WTC11 (cell line): ENCODE results near the gene TEX101. TPM values are rescaled to one million over a fixed set of nuclear protein-coding genes. Genes with fewer than 3 reads are reported as not detected.

Source experiments
- ATAC-seq: fragments of 200-7000 bp; cut with Tn5 transposase; 2 replicates; pipeline ENCODE4 v1.10.0; 2021; ENCODE audit warnings: mild to moderate bottlenecking, moderate library complexity
- CTCF ChIA-PET: fragments of 300-600 bp; sonication (Branson Sonifier 250); formaldehyde crosslinking; loops from one replicate; lab custom pipeline; 2021; ENCODE audit warnings: antibody characterized with exemption; lab: Charles Lee
- POLR2A ChIA-PET: fragments of 350-600 bp; sonication (Branson Sonifier 250); formaldehyde crosslinking; loops from one replicate; lab custom pipeline; 2021; ENCODE audit warnings: antibody characterized with exemption; lab: Charles Lee
- DNase-seq: peaks from one replicate; pipeline ENCODE4 v3.0.0; 2021; ENCODE audit warnings: low spot score
- H3K27ac Mint-ChIP-seq: 2 replicates; pipeline ENCODE4 v1.8.0; 2021; ENCODE audit warnings: mixed read lengths
- H3K27me3 Mint-ChIP-seq: 2 replicates; pipeline ENCODE4 v1.8.0; 2021; ENCODE audit warnings: low read depth, mild to moderate bottlenecking, moderate library complexity, mixed read lengths
- H3K36me3 Mint-ChIP-seq: 2 replicates; pipeline ENCODE4 v1.8.0; 2021; ENCODE audit warnings: mixed read lengths
- H3K4me1 Mint-ChIP-seq: 2 replicates; pipeline ENCODE4 v1.8.0; 2022; ENCODE audit warnings: mixed read lengths
- H3K4me3 Mint-ChIP-seq: 2 replicates; pipeline ENCODE4 v1.8.0; 2021; ENCODE audit warnings: mild to moderate bottlenecking, moderate library complexity, mixed read lengths
- H3K9me3 Mint-ChIP-seq: 2 replicates; pipeline ENCODE4 v1.8.0; 2021; ENCODE audit warnings: mixed read lengths
- CREB1 ChIP-seq: sonication (generic); formaldehyde crosslinking; IDR thresholded peaks from 2 replicates; pipeline ENCODE4 v1.8.0; 2023; ENCODE audit warnings: mild to moderate bottlenecking, missing genetic modification reagents
- E2F1 ChIP-seq: sonication (generic); formaldehyde crosslinking; IDR thresholded peaks from 2 replicates; pipeline ENCODE4 v1.8.0; 2022; ENCODE audit warnings: mild to moderate bottlenecking, missing genetic modification reagents
- IRF2 ChIP-seq: sonication (generic); formaldehyde crosslinking; IDR thresholded peaks from 2 replicates; pipeline ENCODE4 v1.8.0; 2022; ENCODE audit warnings: low read depth, missing genetic modification reagents, borderline replicate concordance
- KAT7 ChIP-seq: sonication (generic); formaldehyde crosslinking; IDR thresholded peaks from 2 replicates; pipeline ENCODE4 v1.8.1; 2023; ENCODE audit warnings: missing genetic modification reagents, mild to moderate bottlenecking, borderline replicate concordance
- MAX ChIP-seq: sonication (generic); formaldehyde crosslinking; IDR thresholded peaks from 2 replicates; pipeline ENCODE4 v1.8.0; 2022; ENCODE audit warnings: mild to moderate bottlenecking, missing genetic modification reagents
- MXD4 ChIP-seq: fragments of 250-450 bp; sonication (Bioruptor Pico); IDR thresholded peaks from 2 replicates; pipeline ENCODE4 v1.8.0; 2021; ENCODE audit warnings: mild to moderate bottlenecking, moderate library complexity, borderline replicate concordance
- NR2C2 ChIP-seq: sonication (generic); formaldehyde crosslinking; IDR thresholded peaks from 2 replicates; pipeline ENCODE4 v1.8.0; 2022; ENCODE audit warnings: mild to moderate bottlenecking, missing genetic modification reagents
- NR3C1 ChIP-seq: sonication (generic); formaldehyde crosslinking; conservative IDR thresholded peaks from 2 replicates; pipeline ENCODE4 v1.8.1; 2023; ENCODE audit warnings: low read depth, mild to moderate bottlenecking, missing genetic modification reagents
- ZMAT4 ChIP-seq: fragments of 250-450 bp; sonication (Bioruptor Pico); IDR thresholded peaks from 2 replicates; pipeline ENCODE4 v1.9.0; 2021; ENCODE audit warnings: mild to moderate bottlenecking
- ZNF317 ChIP-seq: sonication (generic); formaldehyde crosslinking; IDR thresholded peaks from 2 replicates; pipeline ENCODE4 v1.8.1; 2023; ENCODE audit warnings: low read depth, mild to moderate bottlenecking, moderate library complexity, missing genetic modification reagents, borderline replicate concordance
- ZNF425 ChIP-seq: fragments of 250-450 bp; sonication (Bioruptor Pico); conservative IDR thresholded peaks from 2 replicates; pipeline ENCODE4 v1.9.0; 2021; ENCODE audit warnings: mild to moderate bottlenecking
- ZNF512 ChIP-seq: sonication (generic); formaldehyde crosslinking; IDR thresholded peaks from 2 replicates; pipeline ENCODE4 v1.8.1; 2022; ENCODE audit warnings: missing genetic modification reagents, borderline replicate concordance
- ZNF532 ChIP-seq: fragments of 250-450 bp; sonication (Bioruptor Pico); IDR thresholded peaks from 2 replicates; pipeline ENCODE4 v1.9.0; 2021; ENCODE audit warnings: mild to moderate bottlenecking, borderline replicate concordance
- total RNA-seq: library from RNA; stranded (reverse); gene quantifications from 3 replicates; pipeline ENCODE4 v1.2.3, GENCODE V29; 2021

The TEX101 gene
- total RNA-seq, 1 experiment from 2014 or later, result not detected

GRCh38 chr19:43467730-43468129 is 53.0 kb downstream of the TEX101 start:
- ATAC-seq, result no peak
- peaks cover 52% of the 10 kb centered on the region for H3K27me3 Mint-ChIP-seq
- TF ChIP-seq CREB1 (CRISPR knock-in tag) (no peak), IRF2 (CRISPR knock-in tag) (no peak), MXD4 (no peak), ZNF532 (CRISPR knock-in tag) (no peak), E2F1 (no peak), MAX (no peak), NR2C2 (CRISPR knock-in tag) (no peak), KAT7 (CRISPR knock-in tag) (no peak), NR3C1 (no peak), ZNF425 (CRISPR knock-in tag) (no peak), ZNF317 (CRISPR knock-in tag) (no peak), ZNF512 (no peak), ZMAT4 (no peak)
- no peaks in the 10 kb centered on the region for H3K9me3 Mint-ChIP-seq
- POLR2A ChIA-PET, result no interaction called here
- H3K27ac Mint-ChIP-seq, result no peak overlapping the region
- no peak for DNase-seq
- no peaks in the 10 kb centered on the region for H3K36me3 Mint-ChIP-seq
- H3K4me1 Mint-ChIP-seq, result peaks cover 7% of the 10 kb centered on the region
- H3K4me3 Mint-ChIP-seq, result no peak overlapping the region
- CTCF ChIA-PET, result interaction anchor here (1.0 to 1.1 kb wide), 2 partner anchors 21 to 87 kb away, joined by 3 to 4 read pairs; no protein-coding TSS in a partner anchor

Other genes with a start within 250 kb of the TEX101 start
- gene PSG5, start 228.4 kb upstream of the TEX101 start, total RNA-seq, result not detected in 3 replicates
- not detected in 3 replicates for gene PSG4, start 209.3 kb upstream of the TEX101 start, total RNA-seq
- gene PSG9, start 145.4 kb upstream of the TEX101 start, total RNA-seq, result not detected in 3 replicates
- 2.0 to 4.5 TPM (median 2.0 TPM) in 3 replicates for gene CD177, start 61.2 kb upstream of the TEX101 start, total RNA-seq
- 2.7 to 3.8 TPM (median 3.1 TPM) in 3 replicates for gene LYPD3, start 50.7 kb downstream of the TEX101 start, total RNA-seq
- 14.6 to 15.6 TPM (median 14.8 TPM) in 3 replicates for gene PHLDB3, start 89.9 kb downstream of the TEX101 start, total RNA-seq
- 19.0 to 23.5 TPM (median 21.2 TPM) in 3 replicates for gene ETHE1, start 112.3 kb downstream of the TEX101 start, total RNA-seq
- 0.13 to 0.25 TPM in 2 of 3 replicates, not detected in the other for gene ZNF575, start 118.3 kb downstream of the TEX101 start, total RNA-seq
- gene XRCC1, start 160.6 kb downstream of the TEX101 start, total RNA-seq, result 46.5 to 50.8 TPM (median 48.3 TPM) in 3 replicates
- gene PINLYP, start 160.9 kb downstream of the TEX101 start, total RNA-seq, result 6.4 to 11.3 TPM (median 10.6 TPM) in 3 replicates
- gene IRGQ, start 181.2 kb downstream of the TEX101 start, total RNA-seq, result 33.6 to 38.1 TPM (median 35.5 TPM) in 3 replicates
- gene ZNF576, start 181.7 kb downstream of the TEX101 start, total RNA-seq, result 15.9 to 18.5 TPM (median 16.5 TPM) in 3 replicates
- gene SRRM5, start 197.2 kb downstream of the TEX101 start, total RNA-seq, result 0.34 to 0.44 TPM (median 0.42 TPM) in 3 replicates
- 19.2 to 20.1 TPM (median 20.0 TPM) in 3 replicates for gene ZNF428, start 204.7 kb downstream of the TEX101 start, total RNA-seq
- gene CADM4, start 225.0 kb downstream of the TEX101 start, total RNA-seq, result 12.2 to 13.3 TPM (median 12.4 TPM) in 3 replicates